SKM-1 (cell line): Measurements from ENCODE around the gene N4BP2.
"Not testable (repeated sequence)": the region's sequence is repeated elsewhere in the genome, so short reads cannot be mapped to it uniquely, and the experiment has no call there.

Experiments
- DNase-seq: peaks from one replicate; lab custom pipeline; 2025; ENCODE audit not compliant: unreplicated experiment; lab: John Stamatoyannopoulos, UW

N4BP2 gene

DNA sequence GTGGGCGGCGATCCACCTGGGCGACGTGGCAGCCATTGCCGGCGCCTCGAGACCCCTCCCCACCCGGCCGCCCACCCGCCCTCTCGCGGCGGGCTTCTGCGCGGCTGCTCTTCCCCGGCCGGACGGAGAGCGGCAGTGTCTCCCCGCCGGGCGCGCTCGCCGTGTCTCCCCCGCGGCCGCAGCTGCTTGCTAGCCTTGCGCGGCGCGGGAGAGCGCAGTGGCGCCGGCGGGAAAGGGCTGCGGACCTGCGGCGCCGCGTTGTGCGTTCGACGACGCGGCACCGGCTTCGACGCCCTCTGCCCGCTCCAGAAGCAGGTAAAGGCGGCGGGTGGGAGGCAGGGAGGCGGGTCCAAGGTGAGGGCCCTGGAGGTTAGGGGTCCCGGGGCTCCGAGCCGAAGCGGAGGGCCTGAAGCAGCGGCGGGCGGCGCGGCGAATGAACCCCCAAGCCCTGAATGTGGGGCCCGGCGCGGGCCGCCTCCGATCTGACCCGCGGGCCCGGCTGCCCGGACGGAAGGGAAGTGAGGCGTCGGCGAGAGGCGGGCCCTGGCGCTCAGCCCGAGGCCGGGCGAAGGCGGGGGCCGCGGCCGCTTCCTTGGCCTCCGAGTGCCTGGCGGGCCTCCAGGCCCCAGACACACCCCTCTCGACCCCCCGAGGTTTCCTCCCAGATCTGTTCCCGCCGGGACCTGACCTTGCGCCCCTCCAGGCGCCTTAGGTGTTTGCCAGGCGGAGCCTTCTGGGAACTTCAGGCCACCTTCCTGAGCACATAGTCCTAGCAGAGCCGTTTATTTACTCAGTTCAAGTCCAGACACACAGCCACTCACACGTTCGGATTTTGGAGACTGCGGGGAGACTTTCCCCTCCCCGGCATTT, at the start of gene N4BP2:
Gene N4BP2, plus strand, starts transcription at position 135 of the 870 bp plus-strand sequence. CDS start 40,491 bp downstream, outside the sequence.
- DNase-seq, result peak; percentile 59

GRCh38 chr4:40016007-40016406, 40.6 kb upstream of the N4BP2 start:
- DNase-seq, result no peak

- DNase-seq, result no peak
These were observed 36.4 kb upstream of the N4BP2 start for GRCh38 chr4:40020221-40020620.

GRCh38 chr4:40021116-40021515, 35.5 kb upstream of the N4BP2 start:
- DNase-seq, result not testable (repeated sequence)

DNA sequence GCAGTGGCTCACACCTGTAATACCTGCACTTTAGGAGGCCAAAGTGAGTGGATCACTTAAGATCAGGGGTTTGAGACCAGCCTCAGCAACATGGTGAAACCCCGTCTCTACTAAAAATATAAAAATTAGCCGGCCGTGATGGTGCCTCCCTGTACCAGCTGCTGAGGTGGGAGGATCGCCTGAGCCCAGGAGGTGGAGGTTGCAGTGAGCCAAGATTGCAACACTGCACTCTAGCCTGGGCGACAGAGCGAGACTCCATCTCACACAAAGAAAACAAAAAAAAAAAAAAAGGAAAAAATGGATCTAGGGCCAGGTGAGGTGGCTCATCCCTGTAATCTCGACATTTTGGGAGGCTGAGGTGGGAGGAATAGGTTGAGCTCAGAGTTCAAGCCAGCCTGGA, 32.6 kb upstream of the N4BP2 start:
- DNase-seq, result not testable (repeated sequence)

- DNase-seq, result no peak
These were observed 23.9 kb upstream of the N4BP2 start for GRCh38 chr4:40032785-40033184.

GRCh38 chr4:40033613-40034012, 23.0 kb upstream of the N4BP2 start:
- DNase-seq, result no peak

- no peak for DNase-seq
These were observed 17.7 kb upstream of the N4BP2 start for GRCh38 chr4:40038977-40039376.

DNA sequence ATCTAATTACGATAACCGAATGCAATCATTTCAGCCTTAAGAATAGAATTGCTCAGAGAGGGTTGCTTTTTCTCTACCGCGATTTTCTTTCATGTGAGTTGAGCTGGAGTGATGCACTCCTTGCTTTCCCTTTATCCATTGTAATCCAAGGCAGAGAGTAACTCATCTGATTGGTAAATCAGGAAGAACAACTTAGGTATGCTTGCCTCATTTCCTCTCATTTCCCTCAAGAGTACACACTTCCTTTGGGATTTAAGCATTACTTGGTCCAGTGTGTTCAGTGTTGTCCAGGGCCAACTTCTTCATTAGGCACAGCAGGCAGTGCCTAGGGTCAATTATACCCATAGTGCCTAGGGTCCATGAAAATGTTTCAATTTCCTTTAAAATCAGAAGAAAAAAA, 15.7 kb upstream of the N4BP2 start:
- DNase-seq, result no peak

GRCh38 chr4:40043786-40044185, 12.9 kb upstream of the N4BP2 start:
- DNase-seq, result no peak

- no peak for DNase-seq
These were observed 10.2 kb upstream of the N4BP2 start for GRCh38 chr4:40046311-40046980.

GRCh38 chr4:40053161-40053560, 3.5 kb upstream of the N4BP2 start:
- DNase-seq, result no peak

DNA sequence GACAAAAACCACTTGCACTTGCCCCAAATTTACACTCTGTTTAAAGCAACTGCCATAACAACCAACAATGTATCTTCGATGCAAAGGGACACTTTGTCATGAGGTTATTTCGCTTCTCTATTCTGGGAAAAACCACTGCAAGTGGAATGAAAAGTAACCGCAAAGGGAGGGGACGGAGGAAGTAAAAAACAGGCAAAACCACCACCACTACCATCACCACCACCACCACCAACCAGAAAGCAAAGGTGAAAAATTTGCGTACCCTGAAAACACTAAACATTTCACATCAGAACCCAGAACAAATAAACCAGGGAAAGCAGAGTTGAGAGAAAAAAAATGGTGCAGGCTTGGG, 1.2 kb upstream of the N4BP2 start:
- peak; percentile 49 for DNase-seq

GRCh38 chr4:40055863-40056715, 561 bp upstream of the N4BP2 start:
- DNase-seq, result peak; percentile 49

GRCh38 chr4:40057586-40058091, 989 bp downstream of the N4BP2 start:
- DNase-seq, result peak; percentile 70

GRCh38 chr4:40058121-40058520, 1.5 kb downstream of the N4BP2 start:
- DNase-seq, result no peak

- no peak for DNase-seq
These were observed 2.2 kb downstream of the N4BP2 start for GRCh38 chr4:40058854-40059253.

DNA sequence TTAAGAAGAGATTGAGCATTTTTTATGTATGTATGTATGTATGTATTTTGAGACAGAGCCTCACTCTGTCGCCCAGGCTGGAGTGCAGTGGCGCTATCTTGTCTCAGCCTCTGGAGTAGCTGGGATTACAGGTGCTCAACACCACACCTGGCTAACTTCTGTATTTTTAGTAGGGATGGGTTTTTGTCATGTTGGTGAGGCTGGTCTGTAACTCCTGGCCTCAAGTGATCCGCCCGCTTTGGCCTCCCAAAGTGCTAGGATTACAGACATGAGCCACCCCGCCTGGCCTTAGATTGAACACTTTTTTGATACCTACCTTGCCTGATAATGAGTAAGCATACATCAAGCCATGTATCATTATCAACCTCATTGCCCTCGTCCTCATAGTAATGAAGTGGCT, 2.7 kb downstream of the N4BP2 start:
- no peak for DNase-seq

DNA sequence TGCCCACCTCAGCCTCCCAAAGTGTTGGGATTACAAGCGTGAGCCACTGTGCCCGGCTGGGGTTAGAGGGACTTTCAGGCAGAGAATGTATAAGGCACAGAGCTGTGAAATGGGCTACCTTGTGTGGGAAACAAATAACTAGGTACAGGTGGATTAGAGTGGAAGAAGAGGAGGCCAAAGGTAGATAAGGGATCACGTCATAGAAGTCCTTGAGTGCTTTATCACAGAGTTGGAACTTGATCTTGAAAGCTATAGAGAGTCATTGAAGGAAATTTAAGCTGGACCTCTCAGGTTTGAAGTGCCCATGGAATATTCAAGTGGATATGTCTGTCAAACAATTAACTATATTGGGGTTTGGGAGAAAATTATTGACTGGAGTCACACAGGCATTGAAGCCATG, 8.4 kb downstream of the N4BP2 start:
- no peak for DNase-seq

GRCh38 chr4:40066651-40067050, 10.0 kb downstream of the N4BP2 start:
- no peak for DNase-seq

- DNase-seq, result no peak
These were observed 13.7 kb downstream of the N4BP2 start for GRCh38 chr4:40070387-40070786.
